HUES6 (cell line): ENCODE measurements around the gene MYRFL.

Source experiments
- H3K27ac ChIP-seq: 2 replicates; pipeline ENCODE4 v1.7.0; 2013; ENCODE audit warnings: low read depth, mild to moderate bottlenecking, low read length, inconsistent platforms
- H3K27me3 ChIP-seq: 2 replicates; pipeline ENCODE4 v1.6.1; 2013; ENCODE audit warnings: low read length; ENCODE audit not compliant: control insufficient read depth, insufficient read depth
- H3K36me3 ChIP-seq: 2 replicates; pipeline ENCODE4 v1.6.1; 2013; ENCODE audit warnings: low read length; ENCODE audit not compliant: control insufficient read depth, insufficient read depth
- H3K4me1 ChIP-seq: 2 replicates; pipeline ENCODE4 v1.6.1; 2013; ENCODE audit warnings: low read length; ENCODE audit not compliant: control insufficient read depth, insufficient read depth
- H3K4me3 ChIP-seq: 2 replicates; pipeline ENCODE4 v1.5.1; 2013; ENCODE audit warnings: low read depth, low read length
- H3K9ac ChIP-seq: one replicate; pipeline ENCODE4 v1.6.1; 2013; ENCODE audit warnings: mild to moderate bottlenecking, low read length
- H3K9me3 ChIP-seq: 2 replicates; pipeline ENCODE4 v1.6.1; 2013; ENCODE audit warnings: low read depth, low read length; ENCODE audit not compliant: control insufficient read depth, insufficient read depth

MYRFL gene

DNA sequence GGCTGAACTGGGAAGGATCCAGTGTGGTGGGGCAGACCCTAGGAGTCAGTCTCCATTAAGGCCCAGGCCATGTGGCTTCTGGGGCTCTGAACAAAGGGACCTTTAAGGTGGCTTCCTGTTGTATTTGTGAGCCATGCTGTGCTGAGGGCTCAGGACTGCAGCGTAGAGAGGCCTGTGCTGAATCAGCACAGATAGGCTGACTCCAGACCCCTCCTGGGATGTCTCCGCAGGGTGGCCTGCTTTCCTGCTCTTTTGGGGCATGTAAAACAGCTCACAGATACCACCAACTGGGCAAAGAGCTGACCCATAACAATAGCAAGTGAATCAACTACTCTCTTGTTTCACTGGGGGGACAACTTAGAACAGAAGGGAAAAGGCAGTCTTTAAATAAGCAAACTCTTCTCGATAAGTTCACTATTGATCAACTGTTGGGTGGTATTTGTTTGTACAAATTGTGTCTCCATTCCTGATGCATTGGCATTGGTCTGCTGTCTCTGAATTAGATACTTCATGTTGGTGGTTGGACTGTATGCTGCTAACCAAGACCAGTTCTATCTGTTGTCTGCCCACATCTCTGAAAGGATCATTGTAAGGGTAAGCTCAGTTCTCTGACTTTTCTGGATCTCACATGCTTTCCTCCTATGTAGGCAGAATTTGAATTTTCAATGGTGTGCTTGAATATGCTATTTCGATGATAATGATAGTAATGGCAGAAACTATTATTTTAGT lies 71.8 kb downstream of the MYRFL start:
- Histone ChIP-seq H3K4me3 (peak overlapping the region; percentile 34), H3K36me3 (no peaks in the 10 kb centered on the region), H3K27me3 (no peaks in the 10 kb centered on the region), H3K9me3 (no peaks in the 10 kb centered on the region), H3K4me1 (peaks cover 47% of the 10 kb centered on the region), H3K9ac (peak overlapping the region; percentile 66), H3K27ac (peak overlapping the region; percentile 90)

DNA sequence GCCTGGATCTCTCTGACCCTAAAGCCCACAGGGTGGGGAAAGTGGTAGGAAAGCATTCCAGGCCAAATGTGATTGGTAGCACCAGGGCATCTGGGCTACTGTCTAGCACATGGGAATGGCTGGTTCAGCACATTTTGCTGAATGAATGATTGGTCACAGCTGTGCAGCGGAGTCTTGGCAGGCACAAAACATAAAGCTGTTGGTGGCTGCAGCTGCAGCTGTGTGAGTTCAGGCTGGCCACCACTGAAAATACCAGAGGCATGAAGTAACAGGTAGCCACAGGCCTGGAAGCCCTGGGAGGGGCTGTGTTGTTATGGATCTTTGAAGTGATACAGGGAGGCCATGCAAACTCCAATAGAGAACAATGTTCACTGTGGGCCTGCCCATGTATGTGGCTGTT lies 72.7 kb downstream of the MYRFL start:
- no peaks in the 10 kb centered on the region for H3K36me3 ChIP-seq
- peaks cover 47% of the 10 kb centered on the region for H3K4me1 ChIP-seq
- peak overlapping the region; percentile 43 for H3K9ac ChIP-seq
- H3K9me3 ChIP-seq: no peaks in the 10 kb centered on the region
- no peaks in the 10 kb centered on the region for H3K27me3 ChIP-seq
- H3K4me3 ChIP-seq: no peak overlapping the region; the same call in 1 of the 2 replicates
- peak overlapping the region; percentile 62; the same call in 1 of the 2 replicates for H3K27ac ChIP-seq

DNA sequence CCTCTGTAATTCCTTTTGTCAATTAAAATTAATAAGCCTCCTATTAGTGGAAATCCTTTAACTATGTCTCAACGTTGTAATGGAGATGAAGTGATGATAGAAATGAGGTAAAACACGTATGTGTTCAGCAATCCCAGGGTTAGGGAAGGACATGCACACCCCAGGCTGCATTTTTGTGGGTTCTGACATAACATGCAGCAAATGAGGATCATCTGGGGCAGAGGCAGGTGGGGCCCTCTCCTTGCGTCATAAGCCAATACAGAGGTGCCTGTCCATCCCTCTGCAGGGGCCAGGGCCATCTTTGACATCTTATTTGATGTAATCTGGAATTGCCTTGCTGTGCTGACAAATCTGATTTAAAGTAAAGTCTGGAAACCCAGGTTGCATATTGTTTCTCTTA lies 73.2 kb downstream of the MYRFL start:
- Histone ChIP-seq H3K4me1 (peaks cover 47% of the 10 kb centered on the region), H3K27me3 (no peaks in the 10 kb centered on the region), H3K4me3 (no peak overlapping the region), H3K27ac (no peak overlapping the region), H3K36me3 (no peaks in the 10 kb centered on the region), H3K9ac (no peak overlapping the region), H3K9me3 (no peaks in the 10 kb centered on the region)

DNA sequence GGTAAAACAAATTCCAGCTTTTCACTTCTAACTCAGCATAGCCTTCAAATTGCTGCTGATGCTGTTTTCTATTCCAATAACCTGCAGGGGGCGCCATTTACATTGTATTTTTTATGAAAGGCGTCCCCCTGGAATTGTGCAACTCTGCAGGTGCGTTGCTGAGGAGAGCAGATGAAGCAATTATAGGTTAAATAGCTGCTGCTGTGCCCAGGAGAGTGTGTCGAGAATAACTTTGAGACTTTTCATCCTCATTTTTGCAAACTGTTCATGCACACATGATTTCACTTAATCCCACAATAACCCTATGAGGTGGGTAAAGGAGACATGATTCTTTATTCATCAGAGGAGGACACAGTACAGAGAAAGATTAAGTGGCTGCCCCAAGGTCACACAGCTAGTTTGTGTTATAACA lies 75.7 kb downstream of the MYRFL start:
- no peak overlapping the region for H3K27ac ChIP-seq
- peaks cover 30% of the 10 kb centered on the region for H3K4me1 ChIP-seq
- H3K9me3 ChIP-seq: no peaks in the 10 kb centered on the region
- H3K36me3 ChIP-seq: no peaks in the 10 kb centered on the region
- H3K27me3 ChIP-seq: no peaks in the 10 kb centered on the region
- no peak overlapping the region for H3K9ac ChIP-seq
- H3K4me3 ChIP-seq: no peak overlapping the region

DNA sequence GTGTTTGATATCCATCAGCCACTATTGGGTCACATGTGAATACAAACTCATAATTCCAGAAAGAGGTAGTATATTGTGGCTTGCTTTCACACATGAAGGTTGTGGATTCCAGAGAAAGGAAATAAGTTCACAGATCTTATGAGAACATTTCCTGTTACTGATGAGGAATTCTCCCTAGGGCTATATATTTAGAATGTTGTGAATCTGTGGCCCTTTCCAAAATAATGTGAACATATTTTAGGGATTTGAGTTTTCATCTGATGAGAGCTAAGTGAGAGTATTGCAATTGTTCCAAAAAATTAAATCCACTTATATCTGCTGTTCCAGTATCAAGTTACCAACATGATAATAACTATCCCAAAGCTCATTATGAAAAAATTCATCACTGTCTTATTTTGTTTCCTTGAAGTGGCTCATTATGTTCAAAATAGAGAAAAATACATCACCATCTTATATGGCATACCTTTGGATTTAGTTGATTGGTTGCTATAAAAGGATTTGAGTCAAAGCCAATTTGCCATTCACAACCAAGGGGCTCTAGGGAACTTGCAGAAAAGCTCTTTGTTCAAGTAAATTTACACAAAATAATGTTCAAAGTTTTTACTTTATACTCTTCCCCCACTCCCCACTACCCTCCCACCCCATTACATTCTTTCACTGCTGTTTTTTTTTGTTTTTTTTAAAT lies 76.3 kb downstream of the MYRFL start:
- Histone ChIP-seq H3K36me3 (no peaks in the 10 kb centered on the region), H3K4me1 (peaks cover 23% of the 10 kb centered on the region), H3K27ac (no peak overlapping the region), H3K9ac (no peak overlapping the region), H3K4me3 (no peak overlapping the region), H3K9me3 (no peaks in the 10 kb centered on the region), H3K27me3 (no peaks in the 10 kb centered on the region)

DNA sequence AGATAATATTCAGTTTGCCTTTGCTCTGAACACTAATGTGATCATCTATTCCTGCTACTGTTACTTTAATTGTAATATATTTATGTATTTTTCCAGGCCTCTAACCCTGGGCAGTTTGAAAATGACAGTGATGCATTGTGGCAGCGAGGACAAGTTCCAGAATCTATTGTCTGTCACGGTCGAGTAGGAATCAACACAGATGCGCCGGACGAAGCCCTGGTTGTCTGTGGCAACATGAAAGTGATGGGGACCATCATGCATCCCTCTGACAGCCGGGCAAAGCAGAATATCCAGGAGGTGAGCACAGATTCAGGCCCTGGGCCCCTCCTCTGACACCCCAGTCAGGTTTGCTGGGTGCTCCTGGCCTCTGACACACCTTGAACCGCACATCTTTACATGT lies 78.5 kb downstream of the MYRFL start:
- Histone ChIP-seq H3K4me1 (peaks cover 2% of the 10 kb centered on the region), H3K36me3 (no peaks in the 10 kb centered on the region), H3K27me3 (no peaks in the 10 kb centered on the region), H3K27ac (no peak overlapping the region), H3K9ac (no peak overlapping the region), H3K9me3 (no peaks in the 10 kb centered on the region), H3K4me3 (no peak overlapping the region)

DNA sequence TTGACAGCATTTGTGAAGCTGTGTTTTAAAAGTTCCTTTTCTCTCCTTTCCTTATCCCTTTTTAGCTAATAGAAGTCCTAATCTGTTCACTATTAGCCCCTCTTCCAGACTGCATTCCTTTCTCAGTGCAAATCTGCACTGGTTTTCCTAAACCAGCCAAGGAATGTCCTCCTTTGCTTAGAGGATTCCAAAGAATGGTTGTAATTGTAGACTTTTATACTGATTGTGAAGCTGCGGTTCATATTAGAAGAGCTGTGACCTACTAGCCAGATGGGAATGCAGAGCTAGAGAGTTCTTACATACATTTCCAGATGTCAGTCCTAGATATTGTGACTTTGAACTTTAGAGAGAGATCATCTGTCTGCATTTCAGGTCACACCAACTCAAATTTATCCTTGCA lies 79.8 kb downstream of the MYRFL start:
- no peaks in the 10 kb centered on the region; the same call in 1 of the 2 replicates for H3K4me1 ChIP-seq
- H3K27ac ChIP-seq: no peak overlapping the region
- no peaks in the 10 kb centered on the region for H3K9me3 ChIP-seq
- no peaks in the 10 kb centered on the region for H3K27me3 ChIP-seq
- H3K4me3 ChIP-seq: no peak overlapping the region
- H3K36me3 ChIP-seq: no peaks in the 10 kb centered on the region
- no peak overlapping the region for H3K9ac ChIP-seq

DNA sequence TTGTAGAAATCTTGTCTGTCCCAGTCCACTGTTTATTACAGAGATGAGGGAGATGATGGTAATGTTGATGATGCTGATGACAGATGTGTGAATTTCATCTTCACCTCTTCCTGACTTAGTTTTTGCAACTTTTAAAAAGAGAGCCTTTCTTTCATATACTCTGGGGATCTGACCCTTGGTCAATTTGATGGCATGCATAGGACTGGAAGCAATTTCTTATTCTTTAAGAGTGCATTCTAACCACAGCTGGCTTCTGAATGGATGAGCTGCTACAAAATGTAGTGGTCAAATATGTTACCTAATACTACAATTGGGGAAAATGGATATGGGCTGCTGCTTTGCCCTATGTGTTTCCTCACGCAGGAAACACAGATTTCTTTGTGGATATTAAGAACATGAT lies 80.8 kb downstream of the MYRFL start:
- Histone ChIP-seq H3K27me3 (no peaks in the 10 kb centered on the region), H3K27ac (no peak overlapping the region), H3K4me1 (peaks cover 7% of the 10 kb centered on the region), H3K4me3 (no peak overlapping the region), H3K9ac (no peak overlapping the region), H3K36me3 (no peaks in the 10 kb centered on the region), H3K9me3 (no peaks in the 10 kb centered on the region)

DNA sequence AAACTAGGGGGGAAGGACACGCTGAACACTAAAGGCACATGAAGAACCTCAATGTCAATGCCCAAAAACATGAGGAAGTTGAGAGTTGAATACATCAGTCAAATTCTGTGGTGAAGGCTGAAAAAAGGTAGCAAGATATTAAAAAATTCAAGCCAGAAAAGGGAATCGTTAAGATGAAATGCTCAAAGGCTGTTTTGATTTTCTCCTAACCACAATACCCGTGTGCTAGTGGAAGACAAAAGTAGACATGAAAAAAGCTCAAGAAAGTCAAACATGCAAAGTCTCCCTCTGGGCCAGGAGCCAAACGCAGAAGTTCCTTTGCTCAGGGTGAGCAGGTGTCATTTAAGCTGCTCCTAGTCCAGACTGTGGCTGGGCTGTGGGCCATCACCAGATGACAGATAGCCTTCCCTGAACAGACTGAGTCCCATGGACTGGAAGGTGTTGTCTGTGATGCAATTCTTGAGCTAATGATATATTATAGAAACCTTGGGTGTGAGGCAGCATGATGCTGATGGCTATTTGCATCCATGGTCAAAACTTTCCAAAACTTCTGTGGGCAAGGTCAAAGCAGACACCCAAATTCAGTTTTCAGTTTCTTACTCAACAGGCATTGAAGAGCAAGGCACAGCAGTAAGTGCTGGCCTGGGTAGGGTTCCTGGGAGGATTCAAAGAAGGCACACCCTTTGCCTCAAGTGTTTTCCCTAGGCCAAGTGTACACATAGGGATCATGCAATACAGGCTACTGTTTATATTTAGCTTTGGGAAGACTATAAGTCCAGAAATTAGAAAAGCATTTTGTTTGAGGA lies 81.6 kb downstream of the MYRFL start:
- H3K27me3 ChIP-seq: no peaks in the 10 kb centered on the region
- H3K27ac ChIP-seq: no peak overlapping the region
- H3K9ac ChIP-seq: no peak overlapping the region
- H3K4me3 ChIP-seq: no peak overlapping the region
- peaks cover 9% of the 10 kb centered on the region for H3K4me1 ChIP-seq
- no peaks in the 10 kb centered on the region for H3K36me3 ChIP-seq
- H3K9me3 ChIP-seq: no peaks in the 10 kb centered on the region

DNA sequence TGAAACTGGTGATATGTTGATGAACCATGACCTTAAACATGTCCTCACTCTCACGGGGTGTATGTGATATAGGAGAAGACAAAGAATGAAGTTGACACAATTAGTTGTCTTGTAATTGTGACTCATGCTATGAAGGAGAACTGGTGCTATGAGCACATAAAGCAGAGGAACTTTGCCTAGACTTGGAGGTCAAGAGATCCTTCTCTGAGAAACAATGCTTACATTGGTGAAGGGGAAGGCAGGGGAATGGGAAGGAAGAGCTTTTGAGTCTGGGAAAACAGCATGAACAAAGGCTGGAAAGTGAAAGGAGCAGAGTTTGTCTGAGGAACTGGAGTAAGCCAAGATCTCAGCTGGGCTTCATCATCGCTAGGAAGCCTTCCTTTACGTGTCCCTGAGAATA lies 83.2 kb downstream of the MYRFL start:
- H3K27ac ChIP-seq: no peak overlapping the region
- H3K9ac ChIP-seq: no peak overlapping the region
- no peak overlapping the region for H3K4me3 ChIP-seq
- H3K9me3 ChIP-seq: no peaks in the 10 kb centered on the region
- H3K4me1 ChIP-seq: peaks cover 9% of the 10 kb centered on the region
- no peaks in the 10 kb centered on the region for H3K36me3 ChIP-seq
- H3K27me3 ChIP-seq: no peaks in the 10 kb centered on the region

DNA sequence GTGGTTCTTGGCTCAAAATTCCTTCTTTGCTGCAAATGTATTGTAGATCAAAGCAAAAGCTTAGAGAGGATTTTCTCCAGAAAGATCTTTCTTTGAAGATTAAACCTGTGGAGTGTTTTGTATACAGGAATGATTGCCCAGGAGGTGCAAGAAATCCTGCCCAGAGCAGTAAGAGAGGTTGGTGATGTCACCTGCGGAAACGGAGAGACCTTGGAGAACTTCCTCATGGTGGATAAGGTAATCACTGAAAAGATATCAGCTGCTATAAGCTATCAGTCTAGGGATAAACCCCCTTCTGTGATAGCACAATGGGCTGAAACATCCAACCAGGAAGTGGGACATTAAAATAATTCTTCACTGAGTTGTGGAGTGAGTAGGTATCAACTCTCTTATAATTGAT lies 85.7 kb downstream of the MYRFL start:
- no peaks in the 10 kb centered on the region for H3K9me3 ChIP-seq
- H3K36me3 ChIP-seq: no peaks in the 10 kb centered on the region
- no peak overlapping the region for H3K27ac ChIP-seq
- H3K27me3 ChIP-seq: no peaks in the 10 kb centered on the region
- no peak overlapping the region for H3K4me3 ChIP-seq
- peaks cover 13% of the 10 kb centered on the region for H3K4me1 ChIP-seq
- H3K9ac ChIP-seq: no peak overlapping the region
